ENCODE data around the gene IDUA. TPM values are rescaled to one million over a fixed set of nuclear protein-coding genes. Genes with fewer than 3 reads are reported as not detected.
"Not testable (repeated sequence)": the region's sequence is repeated elsewhere in the genome, so short reads cannot be mapped to it uniquely, and the experiment has no call there.

IDUA gene
- total RNA-seq, 1 donor from 2014 or later = 7.1 TPM

DNA sequence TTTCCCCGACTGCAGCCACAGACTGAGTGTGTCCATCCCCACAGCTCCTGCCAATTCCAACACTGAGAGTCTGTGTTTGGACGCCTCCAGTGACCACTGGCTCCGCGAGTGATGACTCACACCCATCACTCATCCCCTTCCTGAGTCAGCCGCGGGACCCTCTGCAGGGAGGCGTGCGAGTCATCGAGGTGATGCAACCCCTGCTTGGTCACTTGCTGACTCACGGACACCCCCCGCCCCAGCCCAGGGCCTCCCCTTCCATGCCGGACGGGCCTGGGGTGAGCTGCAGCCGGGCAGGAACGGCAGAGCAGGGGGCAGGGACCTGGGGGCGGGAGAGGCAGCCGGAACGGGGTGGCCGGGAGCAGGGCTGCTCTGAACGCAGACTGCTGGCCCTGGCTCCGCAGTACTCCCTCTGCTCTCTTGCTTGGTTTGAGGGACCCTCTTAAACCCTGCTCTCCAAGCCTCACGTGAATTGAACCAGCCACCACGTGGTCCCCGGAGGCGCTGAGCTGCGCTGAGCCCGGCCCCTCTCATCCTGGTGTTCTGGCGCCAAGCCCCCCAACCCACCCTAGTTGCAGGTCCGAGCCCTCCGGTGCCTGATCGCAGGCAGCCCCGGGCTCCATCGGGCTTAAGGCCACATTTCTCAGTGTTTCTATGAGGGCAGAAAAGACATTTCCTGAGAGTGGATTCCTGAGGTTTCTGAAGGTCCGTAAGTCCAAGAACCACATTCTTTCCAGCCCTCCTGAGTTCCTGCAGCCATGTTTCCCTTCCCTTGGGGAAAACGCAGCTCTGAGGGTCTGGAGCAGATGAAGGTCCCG is 57.0 kb downstream of the IDUA start:
- H3K36me3 ChIP-seq (ENCODE audit: control insufficient read depth, insufficient read depth, low read length) = no peaks in the 10 kb centered on the region
- DNase-seq (ENCODE audit: low read depth) = peak; percentile 95
- H3K4me3 ChIP-seq (ENCODE audit: low read depth, low read length) = no peak overlapping the region
- peaks cover 11% of the 10 kb centered on the region for H3K27me3 ChIP-seq (ENCODE audit: control insufficient read depth, insufficient read depth, low read length)
- no peak for TF ChIP-seq CTCF (IDR thresholded peaks at IDR 0.05; ENCODE audit: insufficient read depth, low read length, poor library complexity, severe bottlenecking)

DNA sequence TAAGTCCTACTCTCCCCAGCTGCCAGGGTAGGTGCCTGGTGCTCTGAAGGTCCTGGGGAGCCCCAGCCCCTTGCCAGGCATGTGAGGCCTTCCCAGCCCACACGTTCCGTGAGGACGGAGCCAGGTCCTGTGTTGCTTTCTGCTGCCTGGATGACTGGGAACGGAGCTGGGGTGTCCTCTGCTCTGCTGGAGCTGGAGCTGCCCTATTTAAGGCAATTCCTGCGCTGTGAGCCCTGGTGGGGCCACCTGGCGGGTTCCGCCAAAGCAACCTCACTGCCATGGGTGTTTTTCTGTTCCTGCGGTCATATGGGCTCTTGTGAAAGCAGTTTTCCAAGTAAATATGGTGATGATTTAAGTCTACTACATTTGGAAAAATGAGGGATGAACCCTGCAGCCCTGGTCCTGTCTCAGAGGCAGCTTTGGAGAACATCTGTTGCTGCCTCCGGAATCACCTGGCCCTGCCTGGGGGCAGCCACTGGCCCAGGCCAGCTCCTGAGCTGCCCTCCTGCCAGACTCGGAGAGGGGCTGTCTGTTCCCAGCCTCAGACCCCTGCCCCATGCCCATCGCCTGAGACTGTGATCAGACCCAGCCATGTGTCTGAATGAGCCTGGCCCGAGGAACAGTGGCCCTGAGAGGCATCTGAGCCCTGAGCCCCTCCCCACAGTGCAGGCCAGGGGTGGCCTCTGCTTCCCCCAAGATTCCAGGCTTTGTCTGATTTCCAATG is 57.8 kb downstream of the IDUA start:
- H3K4me3 ChIP-seq (ENCODE audit: low read depth, low read length) = no peak overlapping the region

DNA sequence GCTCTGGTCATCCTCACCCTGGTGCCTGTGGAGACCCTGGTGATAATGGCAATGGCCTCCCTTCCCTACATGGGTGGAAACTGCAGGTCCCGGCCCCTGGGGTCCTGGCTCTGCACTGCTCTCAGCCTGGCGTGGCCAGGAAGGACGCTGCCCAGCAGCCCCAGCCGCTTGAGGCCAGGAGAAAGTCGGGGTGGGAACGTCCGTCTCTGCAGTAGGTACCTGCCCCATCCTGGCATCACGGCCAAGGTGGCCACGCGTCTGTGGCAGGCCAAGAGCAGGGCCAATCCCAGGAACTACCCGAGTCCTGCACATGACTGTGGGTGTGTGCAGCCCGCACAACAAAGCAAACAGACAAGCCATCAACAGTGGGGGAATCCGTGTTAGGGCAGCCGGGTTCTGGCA is 58.4 kb downstream of the IDUA start:
- no peak for DNase-seq (ENCODE audit: low read depth)
- H3K27me3 ChIP-seq (ENCODE audit: control insufficient read depth, insufficient read depth, low read length) = peaks cover 13% of the 10 kb centered on the region
- TF ChIP-seq CTCF (IDR thresholded peaks at IDR 0.05; ENCODE audit: insufficient read depth, low read length, poor library complexity, severe bottlenecking) = no peak
- H3K36me3 ChIP-seq (ENCODE audit: control insufficient read depth, insufficient read depth, low read length) = no peaks in the 10 kb centered on the region
- no peak overlapping the region for H3K4me3 ChIP-seq (ENCODE audit: low read depth, low read length)

More for the DNA sequence above, 57.8 kb downstream of the IDUA start:
- DNase-seq (ENCODE audit: low read depth) = no peak
- peaks cover 13% of the 10 kb centered on the region for H3K27me3 ChIP-seq (ENCODE audit: control insufficient read depth, insufficient read depth, low read length)
- no peaks in the 10 kb centered on the region for H3K36me3 ChIP-seq (ENCODE audit: control insufficient read depth, insufficient read depth, low read length)
- no peak for TF ChIP-seq CTCF (IDR thresholded peaks at IDR 0.05; ENCODE audit: insufficient read depth, low read length, poor library complexity, severe bottlenecking)

DNA sequence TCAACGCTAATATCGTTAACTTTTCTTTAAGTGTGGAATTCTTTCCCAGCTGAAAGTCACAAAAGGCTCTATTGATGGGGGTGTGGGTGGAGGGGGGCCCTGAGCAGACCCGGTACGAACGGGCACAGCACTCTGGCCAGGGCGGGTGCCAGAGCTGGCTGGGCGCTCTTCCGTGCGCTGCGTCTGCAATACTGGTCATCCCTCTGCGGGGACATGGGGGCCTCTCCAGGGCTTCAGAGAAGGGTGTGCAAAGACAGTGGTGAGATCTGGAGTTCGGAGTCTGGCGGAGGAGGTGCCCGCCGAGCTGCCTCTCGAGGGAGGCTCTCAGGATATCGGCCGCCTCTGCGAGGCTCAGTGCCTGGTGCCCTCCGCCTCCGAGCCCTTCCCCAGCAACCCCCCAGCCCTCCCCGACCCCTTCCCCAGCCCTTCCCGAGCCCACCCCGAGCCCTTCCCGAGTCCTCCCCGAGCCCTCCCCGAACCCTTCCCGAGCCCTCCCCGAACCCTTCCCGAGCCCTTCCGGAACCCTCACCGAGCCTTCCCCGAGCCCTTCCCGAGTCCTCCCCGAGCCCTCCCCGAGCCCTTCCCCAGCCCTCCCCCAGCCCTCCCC is 58.9 kb downstream of the IDUA start:
- Histone ChIP-seq H3K27me3 (ENCODE audit: control insufficient read depth, insufficient read depth, low read length) (peaks cover 14% of the 10 kb centered on the region), H3K4me3 (ENCODE audit: low read depth, low read length) (no peak overlapping the region), H3K36me3 (ENCODE audit: control insufficient read depth, insufficient read depth, low read length) (no peaks in the 10 kb centered on the region)
- no peak for DNase-seq (ENCODE audit: low read depth)
- TF ChIP-seq CTCF (IDR thresholded peaks at IDR 0.05; ENCODE audit: insufficient read depth, low read length, poor library complexity, severe bottlenecking) = no peak

- peaks cover 21% of the 10 kb centered on the region for H3K27me3 ChIP-seq (ENCODE audit: control insufficient read depth, insufficient read depth, low read length)
- not testable (repeated sequence) for H3K36me3 ChIP-seq (ENCODE audit: control insufficient read depth, insufficient read depth, low read length); H3K4me3 ChIP-seq (ENCODE audit: low read depth, low read length); DNase-seq (ENCODE audit: low read depth)
Measured at GRCh38 chr4:1046581-1047011, 59.8 kb downstream of the IDUA start.

Measured in kidney epithelial cell (primary cell).